ENCODE results near the gene CAPN5. TPM values are rescaled to one million over a fixed set of nuclear protein-coding genes. Genes with fewer than 3 reads are reported as not detected.

Gene CAPN5
- total RNA-seq, 1 experiment from 2014 or later: 0.26 TPM

GRCh38 chr11:77174559-77174958 is 107.8 kb downstream of the CAPN5 start:
- BruUV-seq (replicated peaks): no TSS peak
- Mint-ChIP-seq H3K27me3 (ENCODE audit: insufficient read depth, unreplicated experiment) (no peaks in the 10 kb centered on the region), H3K9me3 (ENCODE audit: unreplicated experiment) (no peaks in the 10 kb centered on the region), H3K4me1 (ENCODE audit: insufficient read depth, unreplicated experiment) (no peaks in the 10 kb centered on the region), H3K27ac (ENCODE audit: low read depth, unreplicated experiment) (no peak overlapping the region), H3K36me3 (ENCODE audit: insufficient read depth, unreplicated experiment) (no peaks in the 10 kb centered on the region), H3K4me3 (ENCODE audit: unreplicated experiment) (no peak overlapping the region)
- intact Hi-C loops (cut with micrococcal nuclease): no loop called here
- no peak for DNase-seq (ENCODE audit: unreplicated experiment)
- TF ChIP-seq CTCF (IDR thresholded peaks at IDR 0.05; ENCODE audit: unreplicated experiment): no peak
- CTCF ChIA-PET: interaction anchor here (0.8 to 1.7 kb wide), 4 partner anchors 13 to 374 kb away, joined by 3 to 4 read pairs (median 4); no protein-coding TSS in a partner anchor
- POLR2A ChIA-PET: interaction anchor here (0.5 kb wide), 1 partner anchor 166 kb away, joined by 3 read pairs; no protein-coding TSS in a partner anchor

GRCh38 chr11:77175021-77175842 is 108.5 kb downstream of the CAPN5 start:
- Mint-ChIP-seq H3K36me3 (ENCODE audit: insufficient read depth, unreplicated experiment) (no peaks in the 10 kb centered on the region), H3K4me1 (ENCODE audit: insufficient read depth, unreplicated experiment) (no peaks in the 10 kb centered on the region), H3K9me3 (ENCODE audit: unreplicated experiment) (no peaks in the 10 kb centered on the region), H3K4me3 (ENCODE audit: unreplicated experiment) (no peak overlapping the region), H3K27me3 (ENCODE audit: insufficient read depth, unreplicated experiment) (no peaks in the 10 kb centered on the region), H3K27ac (ENCODE audit: low read depth, unreplicated experiment) (no peak overlapping the region)
- no peak for DNase-seq (ENCODE audit: unreplicated experiment)
- no peak for TF ChIP-seq CTCF (IDR thresholded peaks at IDR 0.05; ENCODE audit: unreplicated experiment)
- intact Hi-C loops (cut with micrococcal nuclease): no loop called here
- ChIA-PET POLR2A (no interaction called here), CTCF (interaction anchor here (0.6 to 1.8 kb wide), 6 partner anchors 13 to 373 kb away, joined by 3 to 9 read pairs (median 4); no protein-coding TSS in a partner anchor)
- BruUV-seq (replicated peaks): no TSS peak

Other genes with a start within 250 kb of the CAPN5 start
- gene ACER3, start 206.1 kb upstream of the CAPN5 start, total RNA-seq (2022): 12.7 and 13.8 TPM in 2 replicates
- not detected in 2 replicates for gene B3GNT6, start 32.6 kb upstream of the CAPN5 start, total RNA-seq (2022)
- not detected in 2 replicates for gene OMP, start 35.9 kb downstream of the CAPN5 start, total RNA-seq (2022)
- 0.26 and 0.27 TPM in 2 replicates for gene MYO7A, start 61.3 kb downstream of the CAPN5 start, total RNA-seq (2022)
- gene GDPD4, start 234.7 kb downstream of the CAPN5 start, total RNA-seq (2022): not detected in 2 replicates